ENCODE measurements around the gene LRRIQ1. TPM values are rescaled to one million over a fixed set of nuclear protein-coding genes. Genes with fewer than 3 reads are reported as not detected.

LRRIQ1 gene
- total RNA-seq, 1 donor from 2014 or later: 0.67 TPM

- Histone ChIP-seq H3K4me1 (no peaks in the 10 kb centered on the region), H3K27ac (no peak overlapping the region), H3K36me3 (no peaks in the 10 kb centered on the region), H3K27me3 (no peaks in the 10 kb centered on the region), H3K9me3 (no peaks in the 10 kb centered on the region), H3K4me3 (no peak overlapping the region)
- intact Hi-C loops (cut with DNase I): no loop called here
- no peak for TF ChIP-seq CTCF (IDR thresholded peaks at IDR 0.05)
- DNase-seq: no peak
- no peak for ATAC-seq
These were observed 23.4 kb downstream of the LRRIQ1 start for GRCh38 chr12:85059594-85059993.

GRCh38 chr12:85060916-85061315 lies 24.8 kb downstream of the LRRIQ1 start:
- intact Hi-C loops (cut with DNase I): no loop called here
- no peak overlapping the region for H3K4me3 ChIP-seq

GRCh38 chr12:85065837-85066482 lies 29.8 kb downstream of the LRRIQ1 start:
- no peaks in the 10 kb centered on the region for H3K27me3 ChIP-seq
- no peaks in the 10 kb centered on the region for H3K4me1 ChIP-seq
- H3K4me3 ChIP-seq: no peak overlapping the region
- no peak for DNase-seq
- no peaks in the 10 kb centered on the region for H3K36me3 ChIP-seq
- no peak for ATAC-seq
- no peak overlapping the region for H3K27ac ChIP-seq
- intact Hi-C loops (cut with DNase I): no loop called here
- no peaks in the 10 kb centered on the region for H3K9me3 ChIP-seq
- no peak for TF ChIP-seq CTCF (IDR thresholded peaks at IDR 0.05)

More at GRCh38 chr12:85060916-85061315, 24.8 kb downstream of the LRRIQ1 start:
- no peaks in the 10 kb centered on the region for H3K27me3 ChIP-seq
- no peaks in the 10 kb centered on the region for H3K9me3 ChIP-seq
- no peaks in the 10 kb centered on the region for H3K4me1 ChIP-seq
- no peak for DNase-seq
- ATAC-seq: no peak
- TF ChIP-seq CTCF (IDR thresholded peaks at IDR 0.05): no peak
- H3K36me3 ChIP-seq: no peaks in the 10 kb centered on the region
- no peak overlapping the region for H3K27ac ChIP-seq

- TF ChIP-seq CTCF (IDR thresholded peaks at IDR 0.05): no peak
- no peak overlapping the region for H3K4me3 ChIP-seq
- H3K27ac ChIP-seq: no peak overlapping the region
- H3K27me3 ChIP-seq: no peaks in the 10 kb centered on the region
- H3K36me3 ChIP-seq: no peaks in the 10 kb centered on the region
- DNase-seq: no peak
- no peaks in the 10 kb centered on the region for H3K4me1 ChIP-seq
- ATAC-seq: no peak
- no peaks in the 10 kb centered on the region for H3K9me3 ChIP-seq
- intact Hi-C loops (cut with DNase I): no loop called here
These were observed 36.7 kb downstream of the LRRIQ1 start for GRCh38 chr12:85072826-85073225.

- no peaks in the 10 kb centered on the region for H3K27me3 ChIP-seq
- H3K4me3 ChIP-seq: no peak overlapping the region
- no peaks in the 10 kb centered on the region for H3K4me1 ChIP-seq
- no peaks in the 10 kb centered on the region for H3K9me3 ChIP-seq
- TF ChIP-seq CTCF (IDR thresholded peaks at IDR 0.05): peak; percentile 40
- intact Hi-C loops (cut with DNase I): no loop called here
- no peak for DNase-seq
- H3K27ac ChIP-seq: no peak overlapping the region
- ATAC-seq: peak; percentile 78
- no peaks in the 10 kb centered on the region for H3K36me3 ChIP-seq
These were observed 40.7 kb downstream of the LRRIQ1 start for GRCh38 chr12:85076688-85077430.
